Endothelial cell of umbilical vein (primary cell): ENCODE data around the gene GNAQ. TPM values are rescaled to one million over a fixed set of nuclear protein-coding genes. Genes with fewer than 3 reads are reported as not detected.

ENCODE experiments used
- BruUV-seq: library from RNA; stranded (reverse); fragments of 400-500 nt; replicated peaks from 2 replicates; lab custom pipeline; 2021; lab: Mats Ljungman, UMichigan
- CTCF ChIA-PET: fragments of 300-600, 350-600 bp; sonication (Branson Sonifier 250); formaldehyde crosslinking; loops from one replicate; lab custom pipeline; 2021; ENCODE audit warnings: antibody characterized with exemption, inconsistent platforms; lab: Charles Lee
- POLR2A ChIA-PET: fragments of 300-600, 350-600 bp; sonication (Branson Sonifier 250); formaldehyde crosslinking; loops from one replicate; lab custom pipeline; 2021; ENCODE audit warnings: antibody characterized with exemption, inconsistent platforms; lab: Charles Lee
- DNase-seq: peaks from one replicate; pipeline ENCODE4 v3.0.0-alpha.2; 2011; ENCODE audit warnings: low read depth, low spot score
- FAIRE-seq: peaks from 2 replicates; lab custom pipeline; 2011; peaks lifted over from hg19 to GRCh38; lab: Jason Lieb, UNC
- H2AFZ ChIP-seq: 2 replicates; pipeline ENCODE4 v1.6.0; 2012; ENCODE audit warnings: low read depth, low read length, control low read depth, inconsistent platforms
- H3K27ac ChIP-seq: 2 replicates; pipeline ENCODE4 v1.5.1; 2011; ENCODE audit warnings: low read depth, mild to moderate bottlenecking, control low read depth, low read length, moderate library complexity; ENCODE audit not compliant: insufficient read depth
- H3K27me3 ChIP-seq, 2 experiments: 2 replicates each; pipeline versions ENCODE4 v1.6.0 to v1.6.1; 2011; ENCODE audit warnings: low read length in 2 of 2, mixed read lengths in 1 of 2; ENCODE audit not compliant: control insufficient read depth in 2 of 2, insufficient read depth in 2 of 2
- H3K36me3 ChIP-seq, 2 experiments: 2 replicates in 1 of 2; 3 replicates in 1 of 2; pipeline ENCODE4 v1.5.1; 2011; ENCODE audit warnings: low read length in 2 of 2, mild to moderate bottlenecking in 1 of 2, moderate library complexity in 1 of 2; ENCODE audit not compliant: control insufficient read depth in 2 of 2, insufficient read depth in 2 of 2; ENCODE audit errors: extremely low read depth in 1 of 2
- H3K4me1 ChIP-seq: 3 replicates; pipeline ENCODE4 v1.5.1; 2011; ENCODE audit warnings: mild to moderate bottlenecking, low read length; ENCODE audit not compliant: control insufficient read depth, insufficient read depth; ENCODE audit errors: extremely low read depth
- H3K4me2 ChIP-seq: 2 replicates; pipeline ENCODE4 v1.6.1; 2011; ENCODE audit warnings: low read length, control low read depth, mixed read lengths; ENCODE audit not compliant: insufficient read depth
- H3K4me3 ChIP-seq, 3 experiments: fragments of 200-600 bp in 1 of 3; sonication (generic), shearing (Covaris generic) in 1 of 3; replicated peaks in 1 of 3; 2 replicates each; pipeline ENCODE4 v1.5.1; 2011 to 2016; ENCODE audit warnings: control low read depth in 3 of 3, low read length in 3 of 3, mild to moderate bottlenecking in 2 of 3, inconsistent platforms in 1 of 3, low read depth in 1 of 3, moderate library complexity in 1 of 3; ENCODE audit not compliant: insufficient read depth in 1 of 3
- H3K79me2 ChIP-seq: 2 replicates; pipeline ENCODE4 v1.6.0; 2012; ENCODE audit warnings: low read length, inconsistent platforms; ENCODE audit not compliant: control insufficient read depth, insufficient read depth
- H3K9ac ChIP-seq: replicated peaks from 2 replicates; pipeline ENCODE3; 2011; ENCODE audit warnings: low read length, control low read depth; ENCODE audit not compliant: insufficient read depth; ENCODE audit errors: extremely low read depth
- H3K9me1 ChIP-seq: replicated peaks from 3 replicates; pipeline ENCODE4 v1.6.0; 2011; ENCODE audit warnings: mild to moderate bottlenecking, low read length; ENCODE audit not compliant: control insufficient read depth, insufficient read depth; ENCODE audit errors: extremely low read depth
- H3K9me3 ChIP-seq: replicated peaks from 2 replicates; pipeline ENCODE4 v1.5.1; 2012; ENCODE audit warnings: low read length, inconsistent platforms; ENCODE audit not compliant: control insufficient read depth, insufficient read depth
- H4K20me1 ChIP-seq: replicated peaks from 2 replicates; pipeline ENCODE3; 2011; ENCODE audit warnings: mild to moderate bottlenecking, low read length; ENCODE audit not compliant: control insufficient read depth, insufficient read depth; ENCODE audit errors: extremely low read depth
- CTCF ChIP-seq, 2 donors: IDR thresholded peaks; 1 replicate in 1 of 2; 2 replicates in 1 of 2; pipeline ENCODE4 v1.5.1; 2011; ENCODE audit warnings: low read length in 2 of 2, mild to moderate bottlenecking in 2 of 2, moderate library complexity in 2 of 2, control low read depth in 1 of 2, inconsistent platforms in 1 of 2, low read depth in 1 of 2; ENCODE audit not compliant: insufficient read depth in 1 of 2; ENCODE audit errors: extremely low read depth in 1 of 2
- EZH2 ChIP-seq: IDR thresholded peaks from 2 replicates; pipeline ENCODE4 v1.6.1; 2012; ENCODE audit warnings: borderline replicate concordance, low read depth, mild to moderate bottlenecking, moderate library complexity, low read length, inconsistent platforms; ENCODE audit not compliant: severe bottlenecking
- FOS ChIP-seq: IDR thresholded peaks from 2 replicates; pipeline ENCODE4 v1.6.1; 2011; ENCODE audit warnings: mild to moderate bottlenecking, low read length, moderate library complexity, borderline replicate concordance; ENCODE audit not compliant: insufficient read depth
- GATA2 ChIP-seq: IDR thresholded peaks from 2 replicates; pipeline ENCODE4 v1.7.0; 2011; ENCODE audit warnings: low read depth, mild to moderate bottlenecking, moderate library complexity, mixed read lengths, low read length; ENCODE audit not compliant: insufficient read length, insufficient read depth
- dilution Hi-C: fragments of 300-500 bp; cut with MboI; formaldehyde crosslinking; loops from one replicate; pipeline ENCODE4 v1.15.0; 2019; ENCODE audit warnings: low sequenced_read_pairs; ENCODE audit not compliant: extremely low pct_ligation_motif_present
- intact Hi-C: fragments of 100-400 bp; cut with micrococcal nuclease; formaldehyde crosslinking; loops from one replicate; pipeline ENCODE4 v1.10.0; 2022
- polyA plus RNA-seq, 4 experiments: library from polyadenylated mRNA; depleted of rRNA in 3 of 4; stranded (reverse) in 3 of 4; unstranded in 1 of 4; fragments of >200 nt; gene quantifications; 2 replicates each; pipeline versions ENCODE4 v1.2.1 to v1.2.3, GENCODE V29; 2011 to 2012; ENCODE audit warnings: missing spikeins in 1 of 4
- total RNA-seq: library from RNA; stranded (reverse); gene quantifications from 2 replicates; pipeline ENCODE4 v1.2.3, GENCODE V29; 2021

Gene GNAQ
- total and polyA plus RNA-seq, 2 donors (not counting 3 experiments of a cell fraction or from before 2014, with no cell fraction given): 26.1 to 67.3 TPM

DNA sequence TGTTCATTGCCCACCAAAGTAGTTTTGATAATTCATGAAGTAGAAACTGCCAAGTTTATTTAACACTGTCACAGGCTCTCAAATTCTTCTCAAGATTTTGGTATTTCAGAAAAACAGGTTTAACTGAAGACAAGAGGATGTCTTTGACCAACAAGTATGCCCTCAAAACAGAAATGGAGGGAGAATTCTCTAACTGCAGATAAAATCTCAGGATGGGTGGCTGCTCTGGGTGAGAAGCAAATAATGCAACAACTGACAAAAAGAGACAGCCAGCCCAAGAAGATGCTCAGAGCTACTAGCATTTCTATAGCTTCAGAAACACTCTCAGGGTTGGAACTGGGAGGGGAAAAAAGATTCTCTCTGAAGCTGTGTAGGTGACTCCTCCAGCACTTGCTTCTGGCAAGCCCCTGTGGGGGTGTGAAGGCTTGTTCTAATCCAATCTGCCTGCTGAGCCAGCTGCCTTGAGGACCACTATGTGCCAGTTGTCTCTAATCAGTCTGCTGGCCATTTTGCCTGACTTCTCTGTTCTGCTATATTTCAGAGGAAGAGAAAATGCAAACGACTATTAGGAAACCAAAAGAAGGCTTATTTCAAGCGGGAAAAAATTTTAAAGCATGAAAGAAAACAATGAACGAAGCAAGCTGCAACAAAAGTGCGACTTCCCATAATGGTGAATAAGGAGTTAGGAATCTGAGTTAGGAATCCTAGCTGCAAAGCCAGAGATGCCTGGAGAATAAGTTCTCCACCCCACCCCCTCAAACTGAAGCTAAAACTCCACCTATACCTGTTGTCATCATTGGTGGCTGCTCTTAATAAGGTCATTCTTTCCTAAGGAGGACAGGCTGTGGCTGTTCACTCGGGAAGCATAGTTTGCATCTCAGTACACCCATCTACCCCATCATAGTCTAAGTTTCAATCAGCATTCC, 147.5 kb downstream of the GNAQ start:
- TF ChIP-seq GATA2 (no peak), FOS (no peak), EZH2 (no peak), CTCF (IDR thresholded peaks at IDR 0.05; ENCODE audit: extremely low read depth in 1 of 2, insufficient read depth in 1 of 2, low read depth in 1 of 2, low read length in 2 of 2) (no peak)
- dilution Hi-C loops: no loop called here
- H3K79me2 ChIP-seq: peaks cover 15% of the 10 kb centered on the region
- H3K4me1 ChIP-seq: peaks cover 4% of the 10 kb centered on the region
- H4K20me1 ChIP-seq: peaks cover 2% of the 10 kb centered on the region
- FAIRE-seq: peak; percentile 42
- no TSS peak for BruUV-seq
- no peaks in the 10 kb centered on the region for H3K9me3 ChIP-seq
- no peak overlapping the region for H2AFZ ChIP-seq
- ChIA-PET CTCF (interaction anchor here (1.0 to 2.2 kb wide), 6 partner anchors 8 to 451 kb away, joined by 3 to 15 read pairs (median 6); no protein-coding TSS in a partner anchor), POLR2A (no interaction called here)
- no peaks in the 10 kb centered on the region for H3K27me3 ChIP-seq
- intact Hi-C loops: no loop called here
- no peaks in the 10 kb centered on the region for H3K36me3 ChIP-seq
- no peak overlapping the region for H3K27ac ChIP-seq
- no peak overlapping the region for H3K4me3 ChIP-seq
- no peaks in the 10 kb centered on the region for H3K9me1 ChIP-seq
- no peak overlapping the region for H3K4me2 ChIP-seq
- no peak for DNase-seq
- H3K9ac ChIP-seq: no peak overlapping the region
